ENCODE results near the gene MAP3K7.

Gene MAP3K7

DNA sequence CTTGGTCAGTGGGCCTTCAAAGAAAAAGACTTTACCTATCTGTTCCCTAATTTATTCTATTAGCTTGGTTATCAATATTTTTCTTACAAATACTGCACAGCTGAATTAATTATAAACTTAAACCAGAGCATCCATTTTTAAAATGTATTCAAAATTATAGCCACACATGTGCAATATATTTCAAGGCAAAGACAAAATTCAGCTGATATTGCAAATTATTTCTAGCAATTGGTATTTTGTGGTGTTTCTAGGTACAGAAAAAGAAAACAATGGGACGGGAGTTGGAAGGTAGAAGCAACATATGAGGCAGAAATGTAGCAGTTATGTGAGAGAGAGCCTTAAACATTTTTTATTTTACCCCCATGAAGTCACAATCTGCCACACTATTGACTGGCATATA lies 64.9 kb downstream of the MAP3K7 start:
- H3K27ac ChIP-seq: no peak overlapping the region
- TF ChIP-seq, protein P1, sequence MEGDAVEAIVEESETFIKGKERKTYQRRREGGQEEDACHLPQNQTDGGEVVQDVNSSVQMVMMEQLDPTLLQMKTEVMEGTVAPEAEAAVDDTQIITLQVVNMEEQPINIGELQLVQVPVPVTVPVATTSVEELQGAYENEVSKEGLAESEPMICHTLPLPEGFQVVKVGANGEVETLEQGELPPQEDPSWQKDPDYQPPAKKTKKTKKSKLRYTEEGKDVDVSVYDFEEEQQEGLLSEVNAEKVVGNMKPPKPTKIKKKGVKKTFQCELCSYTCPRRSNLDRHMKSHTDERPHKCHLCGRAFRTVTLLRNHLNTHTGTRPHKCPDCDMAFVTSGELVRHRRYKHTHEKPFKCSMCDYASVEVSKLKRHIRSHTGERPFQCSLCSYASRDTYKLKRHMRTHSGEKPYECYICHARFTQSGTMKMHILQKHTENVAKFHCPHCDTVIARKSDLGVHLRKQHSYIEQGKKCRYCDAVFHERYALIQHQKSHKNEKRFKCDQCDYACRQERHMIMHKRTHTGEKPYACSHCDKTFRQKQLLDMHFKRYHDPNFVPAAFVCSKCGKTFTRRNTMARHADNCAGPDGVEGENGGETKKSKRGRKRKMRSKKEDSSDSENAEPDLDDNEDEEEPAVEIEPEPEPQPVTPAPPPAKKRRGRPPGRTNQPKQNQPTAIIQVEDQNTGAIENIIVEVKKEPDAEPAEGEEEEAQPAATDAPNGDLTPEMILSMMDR (conservative IDR thresholded peaks at IDR 0.05): no peak

DNA sequence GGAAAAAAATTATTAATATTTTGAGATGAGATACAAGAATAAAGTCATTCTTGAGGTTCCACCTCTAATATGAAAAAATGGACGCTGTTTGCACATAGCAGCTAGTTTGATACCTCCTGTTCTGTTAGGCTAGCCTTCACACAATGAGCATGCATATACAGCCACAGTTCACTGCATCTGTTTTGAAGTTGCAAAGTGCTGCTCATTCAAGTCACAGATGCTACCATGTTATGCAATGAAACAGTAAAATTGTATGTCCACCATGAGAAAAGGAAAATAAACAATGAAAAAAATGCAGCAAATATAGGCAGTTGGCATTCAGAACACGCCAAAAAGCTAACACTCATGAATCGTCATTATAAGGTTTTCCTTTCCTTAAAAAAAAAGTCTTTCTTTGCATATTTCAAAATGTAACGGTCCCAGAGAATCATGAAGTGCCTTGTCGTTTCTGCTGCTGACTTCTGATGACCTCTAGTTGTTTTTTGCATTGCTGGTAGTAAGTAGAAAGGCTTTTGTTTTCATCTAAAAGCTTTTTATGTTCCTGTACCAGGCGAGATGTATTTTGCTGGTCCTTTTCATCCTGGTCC lies 70.7 kb downstream of the MAP3K7 start:
- no peak overlapping the region for H3K27ac ChIP-seq
- TF ChIP-seq, protein P1 (conservative IDR thresholded peaks at IDR 0.05): no peak

DNA sequence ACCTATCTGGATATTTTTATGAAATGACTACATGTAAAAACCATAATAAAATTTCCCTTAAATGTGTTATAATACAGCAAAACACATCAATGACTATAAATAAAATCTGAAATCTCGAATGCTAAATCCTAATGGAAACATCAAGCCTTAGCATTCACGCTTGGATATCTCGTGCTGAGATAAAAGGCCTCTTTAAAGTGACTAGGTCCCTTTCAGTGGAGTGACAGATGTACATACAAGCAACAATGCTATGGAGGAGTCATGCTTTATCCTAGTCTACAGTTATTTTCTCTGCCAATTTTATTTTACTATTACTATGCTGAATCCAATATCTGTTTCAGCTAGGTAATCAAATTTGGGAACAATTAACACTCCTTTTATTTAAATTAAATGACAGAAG lies 72.4 kb downstream of the MAP3K7 start:
- TF ChIP-seq, protein P1 (conservative IDR thresholded peaks at IDR 0.05): no peak
- H3K27ac ChIP-seq: no peak overlapping the region

DNA sequence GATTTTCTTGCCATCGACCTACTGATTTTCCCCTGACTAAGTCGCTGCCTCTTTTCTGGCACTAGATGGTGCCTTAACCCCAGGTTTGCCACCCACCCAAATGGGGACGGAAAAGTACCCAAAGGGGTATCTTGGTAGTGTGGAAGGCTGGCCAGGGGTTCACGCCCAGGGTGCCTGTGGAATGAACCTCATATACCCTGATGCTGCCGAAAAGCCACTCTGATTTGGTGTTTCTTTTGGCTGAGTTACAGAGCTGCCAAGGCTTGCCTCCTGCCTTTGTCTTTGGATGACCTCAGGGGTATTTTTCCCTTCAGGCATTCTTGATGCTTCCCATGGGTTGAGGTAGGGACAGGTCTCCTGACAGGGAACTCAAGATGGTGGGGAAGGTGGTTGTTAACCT lies 78.1 kb downstream of the MAP3K7 start:
- no peak overlapping the region for H3K27ac ChIP-seq
- TF ChIP-seq, protein P1 (conservative IDR thresholded peaks at IDR 0.05): no peak

DNA sequence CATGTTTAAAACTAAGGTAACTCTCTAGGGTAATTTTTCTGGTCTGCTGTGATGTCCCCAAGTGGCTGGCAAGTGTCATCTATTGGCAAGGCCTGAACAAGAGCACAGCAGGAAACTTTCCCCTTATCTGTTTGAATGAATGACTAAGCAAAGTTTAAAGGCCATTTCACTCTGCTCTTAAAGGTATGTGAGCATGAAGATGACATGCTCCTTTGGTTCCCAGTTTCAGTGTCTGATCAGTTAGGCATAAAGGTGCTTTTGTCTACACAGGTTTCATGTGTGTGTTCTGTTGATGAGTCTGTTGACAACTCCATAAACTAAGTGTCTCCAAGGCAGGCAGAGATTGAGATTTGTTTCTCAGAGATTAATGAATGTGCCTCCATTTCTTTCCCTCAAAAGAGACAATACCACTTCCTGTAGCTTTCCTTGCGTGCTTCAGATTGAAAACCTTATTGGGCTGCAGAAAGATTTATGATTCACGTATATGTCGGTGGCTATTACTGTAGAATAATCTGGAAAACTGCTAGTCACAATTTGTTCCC lies 83.9 kb downstream of the MAP3K7 start:
- TF ChIP-seq, protein P1 (conservative IDR thresholded peaks at IDR 0.05): no peak
- no peak overlapping the region for H3K27ac ChIP-seq

DNA sequence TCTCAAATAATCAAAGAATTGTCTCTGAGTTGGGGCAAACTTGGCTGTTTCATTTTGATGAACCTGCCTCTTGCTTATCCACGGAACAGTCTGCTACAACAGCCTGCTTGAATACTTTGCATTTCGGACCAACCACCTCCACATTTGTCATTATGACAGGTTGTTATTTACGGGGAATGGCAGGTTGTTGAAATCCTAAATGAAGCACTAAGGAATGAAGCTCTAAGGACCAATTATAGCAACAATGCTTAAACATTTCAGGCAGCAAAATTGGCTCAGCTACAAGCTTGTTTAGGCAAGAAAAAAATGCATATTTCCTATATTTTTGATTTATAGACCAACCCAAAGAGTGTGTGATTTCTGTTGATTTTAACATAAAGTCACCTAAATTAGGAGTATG lies 84.5 kb downstream of the MAP3K7 start:
- TF ChIP-seq, protein P1 (conservative IDR thresholded peaks at IDR 0.05): no peak
- no peak overlapping the region for H3K27ac ChIP-seq

DNA sequence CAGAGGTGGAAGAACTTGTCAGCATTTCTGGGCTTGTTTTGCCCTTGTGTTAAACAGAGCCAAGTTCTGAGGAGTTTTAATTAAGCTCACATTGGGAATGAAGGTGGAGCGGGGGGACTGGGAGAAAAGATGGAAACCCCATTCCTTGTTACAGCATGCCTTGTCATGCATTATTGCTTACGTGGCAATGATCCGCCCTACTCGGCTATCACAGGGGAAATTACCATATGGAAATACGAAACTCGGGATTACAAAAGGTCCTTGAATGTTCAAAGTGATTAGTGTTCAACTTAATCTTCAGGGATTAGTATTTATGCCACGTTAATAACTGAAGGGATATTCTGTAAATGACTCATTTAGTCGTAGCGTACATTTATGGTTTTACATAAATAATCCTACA lies 86.4 kb downstream of the MAP3K7 start:
- TF ChIP-seq, protein P1 (conservative IDR thresholded peaks at IDR 0.05): no peak
- H3K27ac ChIP-seq: no peak overlapping the region
